HepG2 (cell line): ENCODE results near the gene ZNF513. TPM values are rescaled to one million over a fixed set of nuclear protein-coding genes. Genes with fewer than 3 reads are reported as not detected.

ENCODE experiments used
- DMAP1 ChIP-seq: IDR thresholded peaks from 2 replicates; pipeline ENCODE4 v1.6.1; 2016
- EZH2 ChIP-seq: conservative IDR thresholded peaks from 2 replicates; pipeline ENCODE4 v1.6.1; 2012; ENCODE audit warnings: mild to moderate bottlenecking, low read depth, low read length, moderate library complexity
- MAF1 ChIP-seq: sonication (generic); formaldehyde crosslinking; IDR thresholded peaks from 2 replicates; pipeline ENCODE4 v1.5.0; 2020; ENCODE audit warnings: missing genetic modification reagents, borderline replicate concordance
- MYNN ChIP-seq: sonication (generic); formaldehyde crosslinking; IDR thresholded peaks from 2 replicates; pipeline ENCODE4 v1.4.0; 2020; ENCODE audit warnings: mild to moderate bottlenecking, low read depth, missing genetic modification reagents
- ONECUT2 ChIP-seq: sonication (generic); formaldehyde crosslinking; IDR thresholded peaks from 2 replicates; pipeline ENCODE4 v1.4.0; 2020; ENCODE audit warnings: missing genetic modification reagents
- PRPF4 ChIP-seq: fragments of 200-400 bp; formaldehyde crosslinking; IDR thresholded peaks from 2 replicates; pipeline ENCODE4 v1.6.1; 2016; ENCODE audit warnings: low read length, low read depth; ENCODE audit not compliant: poor library complexity, severe bottlenecking
- YY1 ChIP-seq: IDR thresholded peaks from 2 replicates; pipeline ENCODE4 v1.6.1; 2011; ENCODE audit warnings: low read length, low read depth, moderate library complexity, mild to moderate bottlenecking; ENCODE audit not compliant: insufficient read depth, insufficient replicate concordance
- ZBTB14 ChIP-seq: sonication (generic); formaldehyde crosslinking; IDR thresholded peaks from 2 replicates; pipeline ENCODE4 v1.4.0; 2020; ENCODE audit warnings: missing genetic modification reagents
- ZNF550 ChIP-seq: sonication (generic); formaldehyde crosslinking; IDR thresholded peaks from 2 replicates; pipeline ENCODE4 v1.4.0; 2020; ENCODE audit warnings: mild to moderate bottlenecking, missing genetic modification reagents, borderline replicate concordance
- ZNF569 ChIP-seq: sonication (generic); formaldehyde crosslinking; IDR thresholded peaks from 2 replicates; pipeline ENCODE4 v1.5.0; 2020; ENCODE audit warnings: mild to moderate bottlenecking, missing genetic modification reagents, moderate library complexity, borderline replicate concordance
- ZNF800 ChIP-seq: sonication (generic); formaldehyde crosslinking; IDR thresholded peaks from 2 replicates; pipeline ENCODE4 v1.4.0; 2020; ENCODE audit warnings: missing genetic modification reagents
- ZNF883 ChIP-seq: sonication (generic); formaldehyde crosslinking; IDR thresholded peaks from 2 replicates; pipeline ENCODE4 v1.5.1; 2020; ENCODE audit warnings: mild to moderate bottlenecking, missing genetic modification reagents; ENCODE audit errors: not compliant biosample characterization
- polyA plus RNA-seq, 8 experiments: library from polyadenylated mRNA; depleted of rRNA in 3 of 8; stranded (reverse) in 7 of 8; unstranded in 1 of 8; fragments of >200 nt; fragmentation: Illumina TruSeq in 4 of 8; extraction: Trizol in 4 of 8; gene quantifications; 2 replicates each; pipeline versions ENCODE4 v1.2.1 to v1.2.3, GENCODE V29; 2011 to 2016; ENCODE audit warnings: low read depth in 4 of 8, missing spikeins in 1 of 8, mixed read lengths in 1 of 8; ENCODE audit not compliant: insufficient read depth in 1 of 8
- total RNA-seq, 5 experiments: library from RNA; depleted of rRNA; stranded (reverse); fragments of >200 nt; fragmentation: Illumina TruSeq; extraction: Trizol; gene quantifications; 2 replicates each; pipeline ENCODE4 v1.2.3, GENCODE V29; 2016; ENCODE audit warnings: low read depth in 1 of 5
- TF ChIP-seq, protein P1 (sequence below): sonication (generic); formaldehyde crosslinking; IDR thresholded peaks from 2 replicates; pipeline ENCODE4 v1.4.0; 2020; ENCODE audit warnings: missing genetic modification reagents
- TF ChIP-seq, protein P2 (sequence below): sonication (generic); formaldehyde crosslinking; IDR thresholded peaks from 2 replicates; pipeline ENCODE4 v1.8.0; 2022; ENCODE audit warnings: mild to moderate bottlenecking, missing genetic modification reagents; ENCODE audit not compliant: insufficient replicate concordance
- TF ChIP-seq, protein P3 (sequence below): IDR thresholded peaks from 2 replicates; pipeline ENCODE4 v1.6.1; 2016; ENCODE audit warnings: control low read depth
- TF ChIP-seq, protein P4 (sequence below): sonication (generic); formaldehyde crosslinking; IDR thresholded peaks from 2 replicates; pipeline ENCODE4 v1.4.0; 2020; ENCODE audit warnings: missing genetic modification reagents, borderline replicate concordance

The ZNF513 gene
- total and polyA plus RNA-seq, 2 of the 13 experiments (the other 11 are each of a cell fraction or from before 2014, with no cell fraction given), result 4.9 to 6.3 TPM

GRCh38 chr2:27412419-27413152 is 32.1 kb upstream of the ZNF513 start (continued):
- TF ChIP-seq, protein P1, sequence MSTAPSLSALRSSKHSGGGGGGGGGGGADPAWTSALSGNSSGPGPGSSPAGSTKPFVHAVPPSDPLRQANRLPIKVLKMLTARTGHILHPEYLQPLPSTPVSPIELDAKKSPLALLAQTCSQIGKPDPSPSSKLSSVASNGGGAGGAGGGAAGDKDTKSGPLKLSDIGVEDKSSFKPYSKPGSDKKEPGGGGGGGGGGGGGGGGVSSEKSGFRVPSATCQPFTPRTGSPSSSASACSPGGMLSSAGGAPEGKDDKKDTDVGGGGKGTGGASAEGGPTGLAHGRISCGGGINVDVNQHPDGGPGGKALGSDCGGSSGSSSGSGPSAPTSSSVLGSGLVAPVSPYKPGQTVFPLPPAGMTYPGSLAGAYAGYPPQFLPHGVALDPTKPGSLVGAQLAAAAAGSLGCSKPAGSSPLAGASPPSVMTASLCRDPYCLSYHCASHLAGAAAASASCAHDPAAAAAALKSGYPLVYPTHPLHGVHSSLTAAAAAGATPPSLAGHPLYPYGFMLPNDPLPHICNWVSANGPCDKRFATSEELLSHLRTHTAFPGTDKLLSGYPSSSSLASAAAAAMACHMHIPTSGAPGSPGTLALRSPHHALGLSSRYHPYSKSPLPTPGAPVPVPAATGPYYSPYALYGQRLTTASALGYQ, result no peak
- TF ChIP-seq, protein P2, sequence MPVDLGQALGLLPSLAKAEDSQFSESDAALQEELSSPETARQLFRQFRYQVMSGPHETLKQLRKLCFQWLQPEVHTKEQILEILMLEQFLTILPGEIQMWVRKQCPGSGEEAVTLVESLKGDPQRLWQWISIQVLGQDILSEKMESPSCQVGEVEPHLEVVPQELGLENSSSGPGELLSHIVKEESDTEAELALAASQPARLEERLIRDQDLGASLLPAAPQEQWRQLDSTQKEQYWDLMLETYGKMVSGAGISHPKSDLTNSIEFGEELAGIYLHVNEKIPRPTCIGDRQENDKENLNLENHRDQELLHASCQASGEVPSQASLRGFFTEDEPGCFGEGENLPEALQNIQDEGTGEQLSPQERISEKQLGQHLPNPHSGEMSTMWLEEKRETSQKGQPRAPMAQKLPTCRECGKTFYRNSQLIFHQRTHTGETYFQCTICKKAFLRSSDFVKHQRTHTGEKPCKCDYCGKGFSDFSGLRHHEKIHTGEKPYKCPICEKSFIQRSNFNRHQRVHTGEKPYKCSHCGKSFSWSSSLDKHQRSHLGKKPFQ, result no peak
- TF ChIP-seq PRPF4 (no peak), YY1 (no peak), ZBTB14 (CRISPR knock-in tag) (no peak), EZH2 (no peak), MYNN (no peak), ZNF550 (no peak), MAF1 (CRISPR knock-in tag) (no peak), ZNF569 (no peak), ONECUT2 (CRISPR knock-in tag) (no peak), DMAP1 (CRISPR knock-in tag) (peak; percentile 61; the same call in 1 of the 2 replicates), ZNF800 (no peak), ZNF883 (CRISPR knock-in tag) (no peak)
- TF ChIP-seq, protein P3, sequence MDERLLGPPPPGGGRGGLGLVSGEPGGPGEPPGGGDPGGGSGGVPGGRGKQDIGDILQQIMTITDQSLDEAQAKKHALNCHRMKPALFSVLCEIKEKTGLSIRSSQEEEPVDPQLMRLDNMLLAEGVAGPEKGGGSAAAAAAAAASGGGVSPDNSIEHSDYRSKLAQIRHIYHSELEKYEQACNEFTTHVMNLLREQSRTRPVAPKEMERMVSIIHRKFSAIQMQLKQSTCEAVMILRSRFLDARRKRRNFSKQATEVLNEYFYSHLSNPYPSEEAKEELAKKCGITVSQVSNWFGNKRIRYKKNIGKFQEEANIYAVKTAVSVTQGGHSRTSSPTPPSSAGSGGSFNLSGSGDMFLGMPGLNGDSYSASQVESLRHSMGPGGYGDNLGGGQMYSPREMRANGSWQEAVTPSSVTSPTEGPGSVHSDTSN (CRISPR knock-in tag), result no peak
- TF ChIP-seq, protein P4, sequence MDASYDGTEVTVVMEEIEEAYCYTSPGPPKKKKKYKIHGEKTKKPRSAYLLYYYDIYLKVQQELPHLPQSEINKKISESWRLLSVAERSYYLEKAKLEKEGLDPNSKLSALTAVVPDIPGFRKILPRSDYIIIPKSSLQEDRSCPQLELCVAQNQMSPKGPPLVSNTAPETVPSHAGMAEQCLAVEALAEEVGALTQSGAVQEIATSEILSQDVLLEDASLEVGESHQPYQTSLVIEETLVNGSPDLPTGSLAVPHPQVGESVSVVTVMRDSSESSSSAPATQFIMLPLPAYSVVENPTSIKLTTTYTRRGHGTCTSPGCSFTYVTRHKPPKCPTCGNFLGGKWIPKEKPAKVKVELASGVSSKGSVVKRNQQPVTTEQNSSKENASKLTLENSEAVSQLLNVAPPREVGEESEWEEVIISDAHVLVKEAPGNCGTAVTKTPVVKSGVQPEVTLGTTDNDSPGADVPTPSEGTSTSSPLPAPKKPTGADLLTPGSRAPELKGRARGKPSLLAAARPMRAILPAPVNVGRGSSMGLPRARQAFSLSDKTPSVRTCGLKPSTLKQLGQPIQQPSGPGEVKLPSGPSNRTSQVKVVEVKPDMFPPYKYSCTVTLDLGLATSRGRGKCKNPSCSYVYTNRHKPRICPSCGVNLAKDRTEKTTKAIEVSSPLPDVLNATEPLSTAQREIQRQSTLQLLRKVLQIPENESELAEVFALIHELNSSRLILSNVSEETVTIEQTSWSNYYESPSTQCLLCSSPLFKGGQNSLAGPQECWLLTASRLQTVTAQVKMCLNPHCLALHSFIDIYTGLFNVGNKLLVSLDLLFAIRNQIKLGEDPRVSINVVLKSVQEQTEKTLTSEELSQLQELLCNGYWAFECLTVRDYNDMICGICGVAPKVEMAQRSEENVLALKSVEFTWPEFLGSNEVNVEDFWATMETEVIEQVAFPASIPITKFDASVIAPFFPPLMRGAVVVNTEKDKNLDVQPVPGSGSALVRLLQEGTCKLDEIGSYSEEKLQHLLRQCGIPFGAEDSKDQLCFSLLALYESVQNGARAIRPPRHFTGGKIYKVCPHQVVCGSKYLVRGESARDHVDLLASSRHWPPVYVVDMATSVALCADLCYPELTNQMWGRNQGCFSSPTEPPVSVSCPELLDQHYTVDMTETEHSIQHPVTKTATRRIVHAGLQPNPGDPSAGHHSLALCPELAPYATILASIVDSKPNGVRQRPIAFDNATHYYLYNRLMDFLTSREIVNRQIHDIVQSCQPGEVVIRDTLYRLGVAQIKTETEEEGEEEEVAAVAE (CRISPR knock-in tag), result no peak
